Stimulated activated CD8-positive, alpha-beta memory T cell treated with anti-CD3 and anti-CD28 coated beads, Interleukin-15, amount 100 ng/mL, for 1 hour (primary cell): Measurements from ENCODE around the gene SCMH1.

ENCODE experiments used
- DNase-seq: peaks from one replicate; pipeline ENCODE4 v3.0.0-alpha.2; 2020; ENCODE audit warnings: low read depth

The SCMH1 gene

DNA sequence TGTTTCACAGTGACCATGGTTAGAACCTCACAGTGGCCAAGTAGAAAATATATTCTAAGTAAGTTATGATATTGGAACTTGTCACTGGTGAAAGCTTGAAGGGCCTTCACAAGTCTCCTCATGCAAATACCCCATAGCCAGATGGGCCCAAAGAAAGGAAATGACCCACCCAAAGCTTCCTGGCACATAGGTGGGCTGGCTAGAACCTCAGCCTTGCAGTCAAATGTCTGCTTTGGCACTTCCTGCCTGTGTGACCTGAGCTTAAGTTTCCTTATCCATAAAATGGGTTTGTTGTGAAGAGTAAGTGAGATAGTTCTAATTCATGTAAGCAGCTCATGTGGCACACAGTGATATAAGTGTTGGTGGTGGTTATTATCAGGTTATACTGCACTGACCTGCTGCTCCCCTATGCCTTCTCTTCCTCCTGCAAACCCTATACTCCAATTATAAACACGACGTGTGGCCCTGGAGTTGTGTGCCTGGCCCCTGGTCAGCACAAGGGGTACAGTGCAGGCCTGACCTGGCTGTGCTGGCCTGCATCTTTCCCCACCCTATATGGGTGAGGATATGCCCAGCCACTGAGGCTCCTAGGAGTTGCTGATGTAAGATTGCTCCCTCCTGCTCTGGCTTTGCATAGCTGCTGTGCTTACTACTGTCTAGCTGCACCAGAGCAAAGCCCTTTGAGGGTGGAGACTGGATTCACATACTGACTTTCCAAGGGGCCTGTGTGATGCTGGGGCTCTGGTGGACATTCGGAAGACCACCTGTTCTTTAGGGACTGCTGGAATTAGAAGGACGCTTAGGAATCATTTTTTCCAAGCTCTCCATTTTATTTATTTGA is 215.9 kb downstream of the SCMH1 start:
- no peak for DNase-seq

DNA sequence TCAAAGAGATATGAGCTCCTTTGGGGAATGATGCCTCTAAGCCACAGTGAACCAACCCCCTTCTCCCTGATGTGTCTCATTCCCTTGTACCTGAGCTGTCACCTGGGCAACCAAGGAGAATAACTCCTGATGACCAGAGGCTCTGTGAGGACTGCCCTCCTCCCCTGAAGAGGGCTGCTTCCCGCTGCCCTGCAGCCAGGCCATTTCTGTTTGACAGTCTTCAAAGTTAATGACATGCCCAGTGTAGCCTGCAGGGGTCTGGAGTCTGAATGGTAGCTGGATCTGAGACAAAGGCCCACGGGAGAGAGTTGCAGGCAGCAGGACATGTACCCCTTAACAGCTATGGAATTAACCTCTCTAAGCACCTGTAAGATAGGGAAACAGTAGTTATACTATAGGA is 217.2 kb downstream of the SCMH1 start:
- no peak for DNase-seq

DNA sequence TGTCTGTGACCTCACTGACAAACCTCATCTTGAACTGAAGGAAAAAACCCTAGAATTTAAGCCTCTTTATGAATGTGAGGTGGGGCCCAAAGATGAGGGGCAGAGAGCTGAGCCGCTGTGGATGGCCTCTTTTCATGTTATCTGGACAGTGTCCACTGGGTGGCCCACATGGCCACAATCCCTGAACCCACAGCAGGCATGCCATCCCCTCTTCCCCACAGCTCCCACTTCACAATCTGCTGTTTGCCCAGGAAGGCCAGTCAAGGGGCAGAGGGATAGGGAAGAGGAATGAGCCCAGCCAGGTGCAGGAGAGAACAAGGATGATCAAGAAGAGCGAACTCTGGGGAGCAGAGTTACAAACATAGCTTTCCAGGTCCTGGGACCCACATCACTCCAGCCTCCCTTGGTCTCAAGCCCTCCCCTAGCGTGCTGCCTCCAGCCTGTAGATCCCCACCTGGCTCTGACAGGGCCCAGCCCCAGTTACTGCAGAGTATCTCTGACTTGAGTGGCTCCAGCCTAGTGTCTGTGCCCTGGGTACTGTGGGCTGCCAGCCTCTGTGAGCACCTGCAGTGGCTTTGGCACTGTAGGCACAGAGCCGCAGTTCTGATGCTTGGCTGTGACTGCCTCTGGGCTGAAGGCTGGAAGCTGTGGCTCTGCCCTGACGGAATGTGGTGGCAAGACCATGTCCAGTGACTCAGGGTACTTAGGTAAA is 218.7 kb downstream of the SCMH1 start:
- DNase-seq, result no peak

DNA sequence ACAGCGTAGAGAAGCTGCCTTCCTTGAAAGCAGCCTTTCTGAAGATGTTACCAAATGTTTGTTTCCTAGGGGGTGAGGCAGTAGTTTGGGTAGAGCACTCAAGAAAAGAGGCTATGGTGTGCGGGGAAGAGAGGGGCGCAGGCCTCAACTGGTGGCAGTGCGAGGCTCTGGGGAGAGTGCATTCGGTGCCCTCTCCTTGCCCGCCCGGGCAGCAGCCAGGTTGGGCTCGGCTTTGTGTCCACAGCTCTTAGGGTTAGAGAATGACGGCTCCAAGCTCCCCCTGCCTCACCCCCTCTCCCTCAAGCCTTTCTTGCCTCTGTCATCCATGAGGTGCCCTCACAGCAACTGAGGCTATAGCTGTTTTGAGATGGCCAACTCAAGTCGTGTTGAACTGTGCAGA is 219.7 kb downstream of the SCMH1 start:
- no peak for DNase-seq

DNA sequence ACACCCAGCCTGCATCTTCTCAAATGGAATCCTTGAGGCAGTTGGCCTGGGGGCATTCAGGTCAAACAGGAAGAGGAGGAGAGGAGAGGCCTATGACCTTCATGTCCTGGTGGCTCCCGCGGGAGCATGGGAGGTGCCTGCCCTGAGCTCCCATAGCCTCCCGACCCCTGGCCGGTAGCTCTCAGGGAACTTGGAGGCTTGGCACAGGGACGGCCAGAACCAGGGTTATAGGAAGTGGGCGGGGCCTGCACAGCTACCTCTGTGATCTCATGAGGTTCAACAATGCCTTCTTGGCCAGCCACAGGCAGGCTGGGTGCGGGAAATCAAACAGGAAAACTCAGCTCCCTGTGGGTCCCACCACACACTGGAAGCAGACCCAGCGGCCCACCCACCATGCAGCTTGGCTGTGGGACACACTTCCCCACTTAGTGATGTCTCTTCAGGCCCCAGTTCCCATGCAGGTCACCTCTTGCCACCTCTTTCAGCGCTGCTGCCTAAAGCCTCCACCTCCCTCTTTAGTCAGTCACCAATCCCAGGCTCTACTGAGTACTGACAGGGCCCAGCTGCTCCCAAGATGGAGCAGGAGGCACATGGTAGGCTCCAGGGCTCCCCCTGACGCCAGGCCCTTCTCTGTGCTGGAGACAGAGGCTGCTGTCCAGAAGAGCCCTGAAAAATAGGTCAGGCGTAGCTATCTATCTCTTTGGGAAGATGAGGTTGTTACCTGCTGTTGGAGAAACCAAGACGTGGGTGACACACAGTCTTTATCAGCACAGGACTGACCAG is 220.4 kb downstream of the SCMH1 start, which contains the start of gene SLFNL1:
TSS of gene SLFNL1 (minus strand) at position 200 of the 783 bp plus-strand sequence. CDS start 1,065 bp downstream, outside the sequence.
- DNase-seq, result no peak

DNA sequence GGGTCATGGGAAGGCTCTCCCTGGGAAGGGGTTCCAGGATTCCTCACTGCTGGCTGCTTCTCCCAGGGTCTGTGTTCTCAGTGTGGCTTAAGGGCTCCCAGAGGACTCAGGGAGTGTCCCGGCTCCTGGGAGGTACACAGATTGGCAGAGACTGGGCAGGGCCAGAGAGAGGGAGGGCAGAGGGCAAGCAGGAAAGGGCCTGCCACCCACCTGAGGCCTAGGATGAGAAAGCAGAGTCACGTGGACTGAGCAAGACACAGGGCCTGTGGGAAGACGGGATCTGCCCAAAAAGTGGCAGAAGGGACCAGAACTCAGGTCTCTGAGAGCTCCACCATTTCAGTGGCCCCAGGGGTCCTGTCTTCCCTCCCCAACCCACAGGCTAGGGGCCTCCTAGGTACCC is 221.5 kb downstream of the SCMH1 start:
- no peak for DNase-seq

DNA sequence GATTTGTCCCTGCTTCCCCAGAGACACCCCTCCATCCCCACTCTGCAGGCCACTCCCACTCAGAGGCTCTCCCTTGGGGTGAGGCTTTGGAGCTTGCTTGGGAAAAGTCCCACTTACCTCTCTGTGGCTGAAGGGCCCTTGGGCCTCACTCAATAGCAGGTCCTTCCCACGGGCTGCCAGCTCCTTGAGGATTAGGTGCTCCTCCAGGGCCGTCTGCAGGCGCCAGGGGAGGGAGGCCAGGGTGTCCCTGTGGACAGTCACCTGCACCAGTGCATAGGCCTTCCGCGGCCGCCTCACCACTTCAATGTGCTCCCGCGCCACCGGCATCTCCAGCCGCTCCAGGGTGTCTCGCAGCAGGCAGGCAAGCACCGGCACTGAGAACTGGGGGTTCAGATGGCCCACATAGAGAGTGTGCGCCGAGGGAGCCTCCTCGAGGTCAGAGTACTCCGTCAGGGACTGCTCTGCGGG is 222.0 kb downstream of the SCMH1 start:
- no peak for DNase-seq

DNA sequence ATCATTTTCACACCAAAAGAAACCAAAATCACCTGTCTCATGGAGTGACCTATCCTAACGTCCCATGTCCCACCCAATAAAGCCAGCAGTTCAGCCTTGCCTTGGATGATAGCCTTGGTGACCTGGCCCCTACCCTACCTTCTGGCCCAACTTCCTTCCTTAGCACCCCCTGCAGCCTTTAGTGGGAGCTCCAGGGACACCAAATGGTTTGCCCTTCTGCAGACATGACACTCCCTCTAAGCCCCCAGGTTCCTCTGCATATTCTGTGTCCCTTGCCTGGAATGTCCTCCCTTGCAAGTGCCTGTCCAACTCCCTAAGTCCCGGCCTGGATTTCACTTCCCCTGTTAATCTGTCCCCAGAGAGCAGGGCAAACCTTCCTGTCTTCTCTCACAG is 222.8 kb downstream of the SCMH1 start:
- no peak for DNase-seq

DNA sequence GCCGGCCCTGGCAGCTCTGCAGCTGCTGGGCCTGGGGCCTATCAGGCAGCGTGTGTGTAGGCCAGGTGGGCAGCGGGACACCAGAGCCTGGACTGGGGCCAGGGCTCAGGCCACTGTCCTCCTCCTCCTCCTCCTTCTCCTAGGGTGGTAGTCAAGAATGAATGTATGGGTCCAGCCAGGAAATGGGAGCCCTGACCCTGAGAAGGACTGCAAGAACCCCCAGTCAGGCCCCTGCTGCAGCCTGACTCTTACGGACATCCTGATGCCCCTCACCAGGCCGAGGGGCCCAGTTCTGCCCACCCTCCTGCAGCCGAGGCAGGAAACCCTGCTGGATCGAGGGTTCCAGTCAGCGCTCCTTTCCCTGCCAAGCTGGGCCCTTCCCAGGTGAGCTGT is 224.1 kb downstream of the SCMH1 start:
- no peak for DNase-seq

DNA sequence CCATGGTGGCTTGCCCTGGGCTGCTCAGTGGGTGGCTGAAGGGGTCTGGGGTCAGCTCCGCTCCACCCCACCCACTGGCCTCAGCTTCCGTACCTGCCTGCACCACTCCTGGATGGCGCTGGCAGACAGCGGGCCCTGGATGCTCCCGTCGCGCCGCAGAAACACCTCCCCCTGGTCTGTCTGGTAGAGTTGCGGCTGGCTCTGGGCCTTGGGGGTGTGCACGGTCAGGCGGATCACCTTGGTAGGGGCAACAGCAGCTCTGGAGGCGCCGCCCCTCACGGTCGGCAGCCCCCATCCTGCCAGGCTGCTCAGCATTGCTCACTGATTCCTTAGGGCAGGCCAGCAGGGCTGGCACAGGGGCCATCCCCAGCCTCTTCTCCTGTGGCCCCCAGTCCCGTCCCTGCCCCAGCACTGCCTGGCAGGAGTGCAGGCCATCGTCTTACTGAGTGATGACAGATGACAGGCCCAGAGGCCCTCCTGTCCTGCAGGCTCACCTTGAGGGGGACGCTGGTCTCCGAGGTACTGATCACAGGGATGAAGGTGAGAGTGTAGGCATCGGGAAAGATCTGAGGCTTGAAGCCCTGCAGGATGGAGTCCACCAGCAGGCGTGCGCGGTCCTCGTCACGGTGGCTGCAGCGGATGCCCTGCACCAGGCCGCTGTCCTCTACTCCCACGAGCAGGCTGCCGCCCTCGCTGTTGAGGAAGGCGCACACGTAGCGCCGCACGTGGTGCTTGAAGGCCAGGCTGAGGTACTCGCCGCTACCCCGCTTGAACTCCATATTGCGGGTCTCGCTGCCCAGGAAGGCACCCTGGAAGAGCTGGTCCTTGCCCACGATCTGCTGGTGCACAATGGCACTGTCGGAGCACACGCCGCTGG is 224.7 kb downstream of the SCMH1 start:
- DNase-seq, result no peak

DNA sequence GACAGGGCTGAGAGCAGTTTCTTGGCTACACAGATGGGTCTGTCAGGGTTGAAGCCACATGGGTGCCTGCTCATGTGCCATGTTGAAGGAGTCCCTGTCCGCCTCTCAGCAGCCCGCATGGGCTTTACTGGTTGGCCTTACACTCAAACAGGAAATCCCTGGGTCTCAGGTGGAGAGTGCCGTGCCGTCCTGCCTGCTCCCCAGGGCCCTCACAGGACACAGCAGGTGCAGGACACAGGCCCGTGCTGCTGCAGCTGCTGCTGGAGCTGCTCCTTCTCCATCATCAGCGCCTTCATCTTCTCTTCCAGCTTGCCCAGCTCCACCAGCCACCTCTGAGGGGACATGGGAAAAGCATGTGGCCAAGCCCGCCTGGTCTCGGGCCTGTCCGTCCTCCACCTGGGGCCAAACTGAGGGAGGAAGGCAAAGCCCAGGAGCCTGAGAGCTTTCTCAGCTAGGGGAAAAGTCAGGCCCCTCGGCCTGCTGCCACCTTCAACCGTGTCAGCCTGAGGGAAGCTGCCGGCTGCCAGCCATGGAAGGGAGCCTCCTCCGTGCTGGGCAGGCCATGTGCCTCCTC is 226.1 kb downstream of the SCMH1 start:
- DNase-seq, result no peak

DNA sequence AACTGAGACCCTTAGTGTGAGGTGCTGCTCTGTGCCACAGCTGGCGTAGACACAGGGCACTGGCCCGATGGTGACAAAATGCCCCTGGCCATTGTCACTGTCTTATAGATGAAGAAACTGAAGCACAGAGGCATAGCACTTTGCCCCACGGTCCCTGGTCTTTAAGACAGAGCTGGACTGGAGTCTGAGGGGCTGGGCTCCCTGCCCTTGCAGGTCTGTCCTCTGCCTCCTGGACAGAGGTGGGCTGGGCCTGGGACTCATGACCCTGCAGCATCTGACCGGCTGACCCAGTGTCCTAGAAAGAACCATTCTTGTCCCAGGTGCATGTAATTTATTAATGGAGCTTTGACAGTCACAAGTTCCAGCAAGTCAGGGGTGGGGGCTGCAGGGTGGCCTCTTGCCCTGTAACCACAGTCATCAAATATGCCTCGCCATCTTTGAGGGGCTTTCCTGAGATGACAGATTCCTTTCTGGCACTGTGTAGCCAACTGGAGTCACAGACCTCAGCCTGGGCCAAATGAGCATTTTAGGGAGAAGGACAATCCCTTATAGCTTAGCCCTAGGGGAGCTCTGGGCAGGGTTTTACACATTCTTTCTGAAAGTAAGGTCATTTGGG is 226.7 kb downstream of the SCMH1 start:
- DNase-seq, result no peak

DNA sequence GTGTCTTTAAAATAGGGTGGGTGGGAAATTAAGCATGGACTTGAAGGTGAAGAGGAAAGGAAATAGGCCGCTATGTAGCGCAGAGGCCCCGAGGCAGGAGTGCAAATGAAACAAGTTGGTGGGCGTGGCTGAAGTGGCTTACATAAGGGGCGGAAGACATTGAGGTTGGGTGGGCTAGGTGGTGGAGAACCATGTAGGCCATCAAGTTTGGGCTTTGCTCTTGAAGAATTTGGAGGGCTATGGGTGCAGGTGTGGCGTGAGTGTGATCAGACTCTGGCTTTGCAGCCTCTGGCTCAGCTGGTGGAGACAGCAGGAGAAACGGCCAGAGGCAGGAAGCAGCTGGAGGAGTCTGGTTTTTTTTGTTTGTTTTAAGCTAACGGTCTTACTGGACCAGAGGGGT is 227.2 kb downstream of the SCMH1 start:
- no peak for DNase-seq

DNA sequence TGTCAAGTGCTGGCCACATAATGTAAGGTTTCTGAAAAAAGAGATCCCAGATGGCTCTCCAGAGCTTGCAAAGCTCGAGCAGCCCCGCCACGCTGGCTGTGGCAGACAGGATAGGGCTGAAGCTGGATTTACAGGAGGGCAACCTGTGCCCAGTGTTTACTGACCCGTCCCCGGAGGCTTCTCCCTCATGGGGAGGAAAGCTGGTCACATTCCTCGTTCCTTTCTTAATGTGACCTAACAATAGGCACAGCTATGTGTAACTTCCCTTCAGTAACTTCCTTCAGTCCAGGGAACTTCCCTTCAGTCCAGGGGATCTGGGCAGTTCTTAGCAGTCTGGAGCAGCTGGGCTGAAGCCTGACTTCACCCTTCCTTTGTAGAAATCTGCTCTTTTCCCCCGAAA is 228.3 kb downstream of the SCMH1 start:
- no peak for DNase-seq

DNA sequence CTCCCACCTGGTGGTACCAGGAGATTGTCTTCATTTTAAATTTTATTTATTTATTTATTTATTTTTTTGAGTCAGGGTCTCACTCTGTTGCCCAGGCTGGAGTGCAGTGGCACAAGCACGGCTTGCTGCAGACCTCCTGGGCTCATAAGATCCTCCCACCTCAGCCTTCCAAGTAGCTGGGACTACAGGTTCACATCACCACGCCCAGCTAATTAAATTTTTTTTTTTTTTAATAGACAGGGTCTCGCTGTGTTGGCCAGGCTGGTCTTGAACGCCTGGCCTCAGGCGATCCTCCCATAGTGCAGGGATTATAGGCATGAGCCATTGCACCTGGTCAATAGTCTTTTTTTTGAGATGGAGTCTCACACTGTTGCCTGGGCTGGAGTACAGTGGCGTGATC is 229.1 kb downstream of the SCMH1 start:
- DNase-seq, result no peak

DNA sequence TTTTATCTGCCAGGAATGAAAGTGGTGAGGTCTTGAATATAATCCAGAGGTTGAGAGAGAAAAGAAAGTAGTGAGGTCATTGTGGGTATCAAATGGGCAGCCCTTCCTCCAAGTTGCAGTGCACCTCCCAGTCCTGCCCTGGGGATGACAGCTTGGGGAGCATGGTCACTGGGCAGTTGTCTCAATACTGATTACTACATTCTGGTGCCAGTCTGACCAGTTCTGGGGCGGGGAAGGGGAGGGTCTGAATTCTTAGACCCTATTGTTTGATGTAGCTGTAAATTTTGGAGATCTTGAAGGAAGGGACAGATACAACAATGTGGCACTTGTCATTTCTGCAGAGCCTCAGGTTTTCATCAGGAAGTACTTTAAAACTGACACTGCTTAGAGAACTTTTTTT is 231.8 kb downstream of the SCMH1 start:
- no peak for DNase-seq

DNA sequence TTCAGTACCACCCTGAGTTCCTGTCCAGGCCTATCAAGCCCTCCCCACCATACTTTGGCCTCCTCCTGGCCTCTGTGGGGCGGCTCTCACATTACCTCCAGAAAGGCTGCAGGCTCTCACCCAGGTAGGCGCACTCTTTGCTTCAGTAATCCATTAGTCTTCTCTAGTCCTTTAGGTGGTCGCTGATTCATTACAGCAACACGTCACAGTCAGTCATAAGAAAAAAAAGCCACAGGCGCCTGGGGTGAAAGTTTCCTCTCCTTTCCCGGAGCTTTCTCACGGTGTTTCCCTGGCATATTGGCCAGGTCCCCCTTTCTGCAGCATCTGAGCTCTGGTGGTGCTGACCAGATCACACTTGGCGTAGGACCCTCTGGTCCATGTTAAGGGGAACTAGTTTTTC is 232.6 kb downstream of the SCMH1 start:
- no peak for DNase-seq

DNA sequence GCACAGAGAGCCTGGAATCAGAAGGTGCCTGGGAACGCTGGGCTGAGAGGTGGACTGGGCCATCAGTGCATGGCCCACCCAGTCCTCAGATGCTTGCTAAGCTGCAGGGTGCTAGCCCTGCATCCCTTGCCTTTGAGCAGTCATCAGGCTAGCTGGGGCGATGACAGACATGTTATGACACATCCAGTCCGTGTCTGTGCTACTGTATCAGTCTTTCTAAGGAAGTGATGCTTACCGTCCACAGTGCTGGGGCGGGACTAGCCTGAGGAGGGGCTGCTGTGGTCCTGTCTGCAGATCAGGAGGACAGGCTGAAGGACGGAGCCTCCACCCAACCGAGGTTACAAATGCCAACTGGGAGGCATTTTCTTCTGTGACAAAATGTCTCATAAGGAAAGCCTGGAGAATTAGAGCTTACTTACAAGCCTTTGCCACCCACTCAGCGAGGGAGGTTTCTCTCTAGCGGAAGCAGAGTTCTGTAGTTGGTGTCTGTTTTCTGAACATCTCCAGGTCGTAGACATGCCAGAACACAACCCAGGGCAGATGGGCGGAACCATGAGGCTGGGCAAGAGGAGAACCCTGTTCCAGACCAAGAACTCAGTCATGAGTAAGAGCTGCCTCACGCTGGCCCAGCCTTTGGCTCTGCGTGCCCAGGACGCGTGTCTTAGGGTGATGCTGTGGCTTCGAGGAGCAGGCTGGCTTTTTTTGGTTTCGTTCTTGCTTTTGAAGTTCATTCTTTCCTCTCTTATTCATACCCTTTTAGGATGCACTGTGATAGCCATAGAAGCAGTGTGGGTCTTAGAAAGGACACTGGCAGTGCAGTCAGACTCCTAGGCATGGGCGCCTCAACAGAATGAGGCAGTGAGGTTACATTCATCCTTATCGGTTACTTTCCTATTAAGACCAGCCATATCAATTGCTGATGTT is 234.9 kb downstream of the SCMH1 start:
- DNase-seq, result no peak

DNA sequence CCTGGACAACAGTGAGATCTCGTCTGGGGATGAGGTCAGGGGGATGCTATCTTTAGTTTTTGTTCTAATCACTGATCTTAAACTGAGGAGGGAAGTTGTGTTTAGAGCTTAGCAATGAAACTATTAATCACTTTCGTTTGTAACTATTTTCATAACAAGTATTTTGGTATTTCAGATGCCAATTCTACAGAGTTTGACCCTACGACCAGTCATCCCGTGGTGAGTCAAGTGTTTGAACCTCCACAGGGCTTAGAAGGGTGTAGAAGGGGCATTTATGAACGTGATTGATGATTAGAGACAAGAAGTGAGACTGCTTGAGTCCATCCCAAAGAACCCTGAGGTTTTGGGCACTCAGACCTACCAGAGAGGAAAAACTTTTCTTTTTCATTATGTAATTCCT is 236.2 kb downstream of the SCMH1 start:
- DNase-seq, result no peak
